Thyroid gland (tissue), 4 donors: ENCODE measurements around the gene WARS2. TPM values are rescaled to one million over a fixed set of nuclear protein-coding genes. Genes with fewer than 3 reads are reported as not detected.

Experiments
- DNase-seq, 2 donors: peaks; one replicate each; pipeline ENCODE4 v3.0.0-alpha.2; 2019
- H3K27ac ChIP-seq, 3 donors: fragments of 200-600 bp; sonication (generic); 1 replicate in 2 of 3; 2 replicates in 1 of 3; pipeline ENCODE4 v1.5.1; 2016 to 2019; ENCODE audit warnings: mild to moderate bottlenecking in 1 of 3, moderate library complexity in 1 of 3
- H3K27me3 ChIP-seq: fragments of 200-600 bp; sonication (generic); one replicate; pipeline ENCODE4 v1.5.1; 2019
- H3K36me3 ChIP-seq, 2 donors: fragments of 200-600 bp; sonication (generic); one replicate each; pipeline ENCODE4 v1.5.1; 2016 to 2019
- H3K4me1 ChIP-seq, 2 donors: fragments of 200-600 bp; sonication (generic); one replicate each; pipeline ENCODE4 v1.5.1; 2017 to 2019
- H3K4me3 ChIP-seq, 3 donors: fragments of 200-600 bp; sonication (generic); replicated peaks in 1 of 3; 1 replicate in 2 of 3; 2 replicates in 1 of 3; pipeline ENCODE4 v1.5.1; 2016; ENCODE audit warnings: mild to moderate bottlenecking in 1 of 3
- H3K9me3 ChIP-seq: fragments of 200-600 bp; sonication (generic); one replicate; pipeline ENCODE4 v1.5.1; 2017
- CTCF ChIP-seq, 6 experiments: fragments of 200-600 bp in 3 of 6; fragments of 450-650 bp in 3 of 6; sonication (generic) in 3 of 6; IDR thresholded peaks; one replicate each; pipeline ENCODE4 v1.5.1; 2016 to 2019; ENCODE audit warnings: antibody characterized with exemption in 6 of 6, mild to moderate bottlenecking in 2 of 6, inconsistent platforms in 1 of 6, moderate library complexity in 1 of 6
- POLR2A ChIP-seq, 2 donors: fragments of 450-650 bp; IDR thresholded peaks; one replicate each; pipeline ENCODE4 v1.6.1; 2017; ENCODE audit warnings: antibody characterized with exemption in 2 of 2, mild to moderate bottlenecking in 2 of 2, moderate library complexity in 1 of 2
- WGBS, 2 donors: methylation state at CpG; one replicate each; pipeline ENCODE4 v1.1.5; 2017; 5-methylcytosine and 5-hydroxymethylcytosine counted together
- intact Hi-C: fragments of 100-400 bp; cut with DNase I; formaldehyde crosslinking; loops from one replicate; pipeline ENCODE4 v1.15.1; 2023
- total RNA-seq, 4 donors: library from RNA; depleted of rRNA; stranded (reverse); fragments of >200 nt; gene quantifications; one replicate each; pipeline ENCODE4 v1.2.3, GENCODE V29; 2016

The WARS2 gene
- total RNA-seq, 4 donors from 2014 or later: 21.4 to 35.1 (median 26.2) TPM

GRCh38 chr1:119115311-119115710, 25.1 kb downstream of the WARS2 start:
- Histone ChIP-seq H3K4me1 (no peaks in the 10 kb centered on the region), H3K27ac (no peak overlapping the region), H3K4me3 (no peak overlapping the region), H3K9me3 (no peaks in the 10 kb centered on the region), H3K36me3 (no peaks in the 10 kb centered on the region), H3K27me3 (no peaks in the 10 kb centered on the region)
- TF ChIP-seq CTCF (IDR thresholded peaks at IDR 0.05): no peak
- TF ChIP-seq POLR2A (IDR thresholded peaks at IDR 0.05): no peak
- intact Hi-C loops: no loop called here
- no peak for DNase-seq

- Histone ChIP-seq H3K9me3 (no peaks in the 10 kb centered on the region), H3K4me1 (no peaks in the 10 kb centered on the region), H3K27ac (no peak overlapping the region), H3K4me3 (no peak overlapping the region), H3K27me3 (no peaks in the 10 kb centered on the region), H3K36me3 (no peaks in the 10 kb centered on the region)
- 91 to 95% methylated on average over 1 of the region's 1 CpG for WGBS, 2 donors
- no peak for DNase-seq
- intact Hi-C loops: no loop called here
- no peak for TF ChIP-seq POLR2A (IDR thresholded peaks at IDR 0.05)
- no peak for TF ChIP-seq CTCF (IDR thresholded peaks at IDR 0.05)
Observed at GRCh38 chr1:119114786-119115185, 25.7 kb downstream of the WARS2 start.

- Histone ChIP-seq H3K4me3 (no peak overlapping the region), H3K36me3 (no peaks in the 10 kb centered on the region), H3K4me1 (no peaks in the 10 kb centered on the region), H3K9me3 (no peaks in the 10 kb centered on the region), H3K27me3 (no peaks in the 10 kb centered on the region), H3K27ac (no peak overlapping the region)
- intact Hi-C loops: no loop called here
- WGBS, 2 donors: 94 to 96% methylated on average over 1 of the region's 1 CpG
- TF ChIP-seq POLR2A (IDR thresholded peaks at IDR 0.05) (no peak), CTCF (IDR thresholded peaks at IDR 0.05) (no peak)
- no peak for DNase-seq
Observed at GRCh38 chr1:119112791-119113190, 27.7 kb downstream of the WARS2 start.

- no peaks in the 10 kb centered on the region for H3K9me3 ChIP-seq
- no peak overlapping the region for H3K27ac ChIP-seq
- no peaks in the 10 kb centered on the region for H3K36me3 ChIP-seq
- no peaks in the 10 kb centered on the region for H3K27me3 ChIP-seq
- H3K4me1 ChIP-seq: no peaks in the 10 kb centered on the region
- 87 to 92% methylated on average over 3 of the region's 3 CpGs for WGBS, 2 donors
- intact Hi-C loops: no loop called here
- no peak for DNase-seq
- TF ChIP-seq POLR2A (IDR thresholded peaks at IDR 0.05): no peak
- TF ChIP-seq CTCF (IDR thresholded peaks at IDR 0.05): no peak
- no peak overlapping the region for H3K4me3 ChIP-seq
Observed at GRCh38 chr1:119112244-119112643, 28.2 kb downstream of the WARS2 start.

GRCh38 chr1:119108988-119109387, 31.5 kb downstream of the WARS2 start:
- Histone ChIP-seq H3K9me3 (no peaks in the 10 kb centered on the region), H3K27ac (no peak overlapping the region), H3K36me3 (no peaks in the 10 kb centered on the region), H3K4me3 (no peak overlapping the region), H3K27me3 (no peaks in the 10 kb centered on the region), H3K4me1 (no peaks in the 10 kb centered on the region)
- DNase-seq: no peak
- TF ChIP-seq POLR2A (IDR thresholded peaks at IDR 0.05) (no peak), CTCF (IDR thresholded peaks at IDR 0.05) (no peak)
- intact Hi-C loops: no loop called here
- 89 to 93% methylated on average over 1 of the region's 1 CpG for WGBS, 2 donors
